Measurements from ENCODE around the gene SLC4A1. TPM values are rescaled to one million over a fixed set of nuclear protein-coding genes. Genes with fewer than 3 reads are reported as not detected.

SLC4A1 gene
- polyA plus RNA-seq, 3 donors from 2014 or later = 0.23 TPM; not detected in 2

GRCh38 chr17:44260296-44260695 lies 7.6 kb downstream of the SLC4A1 start:
- peaks cover 2 to 4% (median 3%) of the 10 kb centered on the region in 3 donors for H3K27me3 Mint-ChIP-seq (ENCODE audit: low read depth in 3 of 3)
- no peaks in the 10 kb centered on the region for H3K9me3 Mint-ChIP-seq
- H3K4me1 Mint-ChIP-seq = no peaks in the 10 kb centered on the region
- H3K4me3 Mint-ChIP-seq = no peak overlapping the region
- H3K27ac Mint-ChIP-seq = no peak overlapping the region
- no peak for DNase-seq
- no peaks in the 10 kb centered on the region for H3K36me3 Mint-ChIP-seq

GRCh38 chr17:44258811-44259351 lies 9.1 kb downstream of the SLC4A1 start:
- Mint-ChIP-seq H3K36me3 (no peaks in the 10 kb centered on the region), H3K4me1 (no peaks in the 10 kb centered on the region), H3K9me3 (no peaks in the 10 kb centered on the region), H3K27me3 (ENCODE audit: low read depth in 3 of 3) (peaks cover 2 to 4% (median 3%) of the 10 kb centered on the region in 3 donors), H3K4me3 (no peak overlapping the region), H3K27ac (no peak overlapping the region)
- no peak for DNase-seq

GRCh38 chr17:44257815-44258760 lies 9.8 kb downstream of the SLC4A1 start:
- H3K27ac Mint-ChIP-seq = peak overlapping the region in 1 of 6 donors; percentile 59
- H3K4me3 Mint-ChIP-seq = no peak overlapping the region
- H3K27me3 Mint-ChIP-seq (ENCODE audit: low read depth in 3 of 3) = peaks cover 2 to 4% (median 2%) of the 10 kb centered on the region in 3 donors
- DNase-seq = no peak
- H3K36me3 Mint-ChIP-seq = no peaks in the 10 kb centered on the region
- H3K9me3 Mint-ChIP-seq = no peaks in the 10 kb centered on the region
- H3K4me1 Mint-ChIP-seq = no peaks in the 10 kb centered on the region

GRCh38 chr17:44256671-44257070 lies 11.3 kb downstream of the SLC4A1 start:
- no peaks in the 10 kb centered on the region for H3K9me3 Mint-ChIP-seq
- H3K4me3 Mint-ChIP-seq = no peak overlapping the region
- H3K27ac Mint-ChIP-seq = peak overlapping the region in 1 of 6 donors; percentile 22
- no peaks in the 10 kb centered on the region for H3K36me3 Mint-ChIP-seq
- H3K4me1 Mint-ChIP-seq = no peaks in the 10 kb centered on the region
- DNase-seq = no peak
- peaks cover 2% of the 10 kb centered on the region in 3 donors for H3K27me3 Mint-ChIP-seq (ENCODE audit: low read depth in 3 of 3)

- no peak for DNase-seq
- H3K9me3 Mint-ChIP-seq = no peaks in the 10 kb centered on the region
- no peaks in the 10 kb centered on the region for H3K4me1 Mint-ChIP-seq
- no peaks in the 10 kb centered on the region for H3K36me3 Mint-ChIP-seq
- H3K27ac Mint-ChIP-seq = peak overlapping the region in 1 of 6 donors; percentile 3
- peaks cover 2% of the 10 kb centered on the region in 3 donors for H3K27me3 Mint-ChIP-seq (ENCODE audit: low read depth in 3 of 3)
- no peak overlapping the region for H3K4me3 Mint-ChIP-seq
Measured at GRCh38 chr17:44255915-44256314, 12.0 kb downstream of the SLC4A1 start.

GRCh38 chr17:44254361-44255095 lies 13.4 kb downstream of the SLC4A1 start:
- Mint-ChIP-seq H3K27me3 (ENCODE audit: low read depth in 3 of 3) (peaks cover 0 to 4% (median 2%) of the 10 kb centered on the region in 3 donors), H3K4me1 (peaks cover 0 to 3% of the 10 kb centered on the region in 2 donors), H3K4me3 (no peak overlapping the region), H3K27ac (no peak overlapping the region), H3K9me3 (no peaks in the 10 kb centered on the region), H3K36me3 (no peaks in the 10 kb centered on the region)
- no peak for DNase-seq

GRCh38 chr17:44253006-44253405 lies 14.9 kb downstream of the SLC4A1 start:
- no peak overlapping the region for H3K27ac Mint-ChIP-seq
- H3K27me3 Mint-ChIP-seq (ENCODE audit: low read depth in 3 of 3) = peaks cover 0 to 4% (median 2%) of the 10 kb centered on the region in 3 donors
- DNase-seq = no peak
- no peaks in the 10 kb centered on the region for H3K36me3 Mint-ChIP-seq
- H3K4me1 Mint-ChIP-seq = peaks cover 14 to 15% of the 10 kb centered on the region in 2 donors
- no peaks in the 10 kb centered on the region for H3K9me3 Mint-ChIP-seq
- no peak overlapping the region for H3K4me3 Mint-ChIP-seq

- Mint-ChIP-seq H3K36me3 (no peaks in the 10 kb centered on the region), H3K9me3 (no peaks in the 10 kb centered on the region), H3K4me1 (peaks cover 33 to 35% of the 10 kb centered on the region in 2 donors), H3K27ac (peak overlapping the region in 4 of 6 donors; percentile 1 to 51 (median 13)), H3K27me3 (ENCODE audit: low read depth in 3 of 3) (peaks cover 8 to 13% (median 9%) of the 10 kb centered on the region in 3 donors), H3K4me3 (no peak overlapping the region)
- DNase-seq = no peak
Measured at GRCh38 chr17:44251062-44251461, 16.9 kb downstream of the SLC4A1 start.

GRCh38 chr17:44249501-44250246 lies 18.3 kb downstream of the SLC4A1 start:
- Mint-ChIP-seq H3K4me3 (no peak overlapping the region), H3K27ac (peak overlapping the region in 2 of 6 donors; percentile 53 to 60)
- no peak for DNase-seq

GRCh38 chr17:44247876-44248736 lies 19.8 kb downstream of the SLC4A1 start:
- DNase-seq = no peak
- no peak overlapping the region for H3K4me3 Mint-ChIP-seq
- peak overlapping the region; percentile 31 to 85 (median 66) for H3K27ac Mint-ChIP-seq
- H3K36me3 Mint-ChIP-seq = peaks cover 0 to 1% (median 0%) of the 10 kb centered on the region in 3 donors
- peaks cover 9 to 16% (median 10%) of the 10 kb centered on the region in 3 donors for H3K27me3 Mint-ChIP-seq (ENCODE audit: low read depth in 3 of 3)
- H3K4me1 Mint-ChIP-seq = peaks cover 44% of the 10 kb centered on the region in 2 donors
- no peaks in the 10 kb centered on the region for H3K9me3 Mint-ChIP-seq

More at GRCh38 chr17:44249501-44250246, 18.3 kb downstream of the SLC4A1 start:
- peaks cover 43 to 44% of the 10 kb centered on the region in 2 donors for H3K4me1 Mint-ChIP-seq
- H3K36me3 Mint-ChIP-seq = no peaks in the 10 kb centered on the region
- H3K27me3 Mint-ChIP-seq (ENCODE audit: low read depth in 3 of 3) = peaks cover 9 to 14% (median 10%) of the 10 kb centered on the region in 3 donors
- no peaks in the 10 kb centered on the region for H3K9me3 Mint-ChIP-seq

- Mint-ChIP-seq H3K4me3 (no peak overlapping the region), H3K27me3 (ENCODE audit: low read depth in 3 of 3) (peaks cover 9 to 16% (median 10%) of the 10 kb centered on the region in 3 donors), H3K36me3 (peaks cover 0 to 3% (median 0%) of the 10 kb centered on the region in 3 donors), H3K9me3 (no peaks in the 10 kb centered on the region), H3K27ac (peak overlapping the region in 5 of 6 donors; percentile 31 to 92 (median 76)), H3K4me1 (peaks cover 44% of the 10 kb centered on the region in 2 donors)
- DNase-seq = no peak
Measured at GRCh38 chr17:44247440-44247841, 20.5 kb downstream of the SLC4A1 start.

- Mint-ChIP-seq H3K36me3 (peaks cover 0 to 3% (median 0%) of the 10 kb centered on the region in 3 donors), H3K4me1 (peaks cover 10 to 12% of the 10 kb centered on the region in 2 donors), H3K4me3 (no peak overlapping the region), H3K27ac (no peak overlapping the region), H3K9me3 (no peaks in the 10 kb centered on the region), H3K27me3 (ENCODE audit: low read depth in 3 of 3) (peaks cover 2 to 10% (median 8%) of the 10 kb centered on the region in 3 donors)
- no peak for DNase-seq
Measured at GRCh38 chr17:44241106-44241624, 26.8 kb downstream of the SLC4A1 start.
